ENCODE measurements around the gene EP400.

GRCh38 chr12:131911851-131912477 lies 37.8 kb upstream of the EP400 start:
- no peak for TF ChIP-seq CTCF (conservative IDR thresholded peaks at IDR 0.05 in 1 of 2, IDR thresholded peaks at IDR 0.05 in 1 of 2; ENCODE audit: low read depth in 1 of 2, low read length in 2 of 2)
- no peak for TF ChIP-seq EZH2 (IDR thresholded peaks at IDR 0.05; ENCODE audit: low read length, missing control alignments)
